NOMO-1 treated with dmso at 0.1 percent for 144 hours (cell line): ENCODE results near the gene PKM.
"Not testable (repeated sequence)": the region's sequence is repeated elsewhere in the genome, so short reads cannot be mapped to it uniquely, and the experiment has no call there.

ENCODE experiments used
- DNase-seq: peaks from one replicate; lab custom pipeline; 2025; ENCODE audit not compliant: unreplicated experiment; lab: John Stamatoyannopoulos, UW

The PKM gene

GRCh38 chr15:72231066-72231832 is at the start of gene PKM:
Gene PKM, minus strand, starts transcription at chr15:72231190. Its CDS starts 12,093 bp downstream, at chr15:72219097.
- peak; percentile 92 for DNase-seq

- no peak for DNase-seq
Measured at GRCh38 chr15:72280751-72281150, 49.8 kb upstream of the PKM start.

- DNase-seq: no peak
Measured at GRCh38 chr15:72278737-72279136, 47.7 kb upstream of the PKM start.

GRCh38 chr15:72276326-72276700 is 45.3 kb upstream of the PKM start:
- DNase-seq: no peak

DNA sequence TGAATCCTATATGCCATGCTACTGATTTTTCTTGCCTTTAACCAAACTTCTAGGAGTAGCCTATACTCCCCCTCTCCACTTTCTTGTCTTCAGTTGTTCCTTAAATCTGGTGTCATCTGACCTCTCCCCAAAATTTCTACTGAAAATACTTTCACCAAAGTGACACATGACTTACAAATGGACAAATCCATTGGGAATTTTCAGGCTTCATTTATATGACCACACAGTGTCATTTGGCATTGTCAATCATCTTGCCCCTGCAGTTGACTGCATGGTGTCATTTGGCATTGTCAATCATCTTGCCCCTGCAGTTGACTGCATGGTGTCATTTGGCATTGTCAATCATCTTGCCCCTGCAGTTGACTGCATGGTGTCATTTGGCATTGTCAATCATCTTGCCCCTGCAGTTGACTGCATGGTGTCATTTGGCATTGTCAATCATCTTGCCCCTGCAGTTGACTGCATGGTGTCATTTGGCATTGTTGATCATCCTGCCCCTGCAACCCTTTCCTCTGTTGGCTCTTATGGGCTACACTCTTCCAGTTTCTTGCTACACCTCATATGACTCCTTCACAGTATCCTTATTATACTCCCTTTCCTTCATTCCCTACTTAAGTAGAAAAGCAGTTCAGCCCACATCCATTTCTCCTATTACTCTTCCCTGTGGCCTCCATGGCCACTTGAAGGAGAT is 44.8 kb upstream of the PKM start:
- not testable (repeated sequence) for DNase-seq

GRCh38 chr15:72272997-72273352 is 42.0 kb upstream of the PKM start:
- DNase-seq: no peak

- DNase-seq: peak; percentile 99
Measured at GRCh38 chr15:72272213-72272996, 41.4 kb upstream of the PKM start, which contains the start of gene PARP6. Gene PARP6, minus strand, starts transcription at chr15:72272554. Its CDS starts 5,077 bp downstream, at chr15:72267477.

GRCh38 chr15:72271895-72272212 is 40.9 kb upstream of the PKM start:
- no peak for DNase-seq

- no peak for DNase-seq
Measured at GRCh38 chr15:72271221-72271620, 40.2 kb upstream of the PKM start.

GRCh38 chr15:72269739-72270138 is 38.7 kb upstream of the PKM start:
- no peak for DNase-seq

- no peak for DNase-seq
Measured at GRCh38 chr15:72265031-72265430, 34.0 kb upstream of the PKM start.

DNA sequence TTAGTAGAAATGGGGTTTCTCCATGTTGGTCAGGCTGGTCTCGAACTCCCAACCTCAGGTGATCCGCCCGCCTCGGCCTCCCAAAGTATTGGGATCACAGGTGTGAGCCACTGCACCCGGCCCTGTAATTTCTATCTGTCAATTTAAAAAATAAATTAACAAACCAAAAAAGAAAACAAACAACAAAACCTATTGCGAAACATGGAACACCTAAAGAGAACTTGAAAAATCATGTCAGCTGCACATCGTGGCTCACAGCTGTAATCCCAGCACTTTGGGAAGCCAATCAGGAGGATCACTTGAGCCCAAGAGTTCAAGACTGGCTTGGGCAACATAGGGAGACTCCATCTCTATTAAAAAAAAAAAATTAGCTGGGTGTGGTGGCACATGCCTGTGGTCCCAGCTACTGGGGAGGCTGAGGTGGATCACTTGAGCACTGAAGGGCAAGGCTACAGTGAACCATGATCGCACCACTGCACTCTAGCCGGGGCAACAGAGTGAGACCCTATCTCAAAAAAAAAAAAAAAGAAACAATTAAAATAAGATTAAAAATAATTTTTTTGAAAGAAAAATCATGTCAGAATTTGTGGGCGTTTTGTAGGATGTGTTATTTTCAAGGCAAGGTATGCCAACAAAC is 21.8 kb upstream of the PKM start:
- DNase-seq: no peak

GRCh38 chr15:72249142-72249810 is 18.3 kb upstream of the PKM start:
- no peak for DNase-seq

DNA sequence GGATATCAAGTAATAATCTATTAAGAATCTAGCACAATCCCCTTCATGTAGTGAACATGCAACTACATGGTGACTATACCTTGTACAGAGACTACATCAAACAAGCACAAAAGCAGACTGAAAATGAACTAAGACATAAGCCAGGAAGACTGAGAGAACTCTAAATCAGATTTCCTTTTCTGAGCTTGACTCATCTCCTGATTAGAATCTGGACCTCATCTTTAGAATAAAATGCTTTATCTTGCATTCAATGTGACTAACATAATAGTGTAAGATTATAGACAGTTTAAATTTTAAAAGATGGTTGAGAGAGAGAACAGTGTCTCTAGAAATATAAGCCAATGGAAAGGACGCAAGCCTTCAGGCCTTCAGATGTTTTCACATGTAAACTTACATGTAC is 17.5 kb upstream of the PKM start:
- no peak for DNase-seq

DNA sequence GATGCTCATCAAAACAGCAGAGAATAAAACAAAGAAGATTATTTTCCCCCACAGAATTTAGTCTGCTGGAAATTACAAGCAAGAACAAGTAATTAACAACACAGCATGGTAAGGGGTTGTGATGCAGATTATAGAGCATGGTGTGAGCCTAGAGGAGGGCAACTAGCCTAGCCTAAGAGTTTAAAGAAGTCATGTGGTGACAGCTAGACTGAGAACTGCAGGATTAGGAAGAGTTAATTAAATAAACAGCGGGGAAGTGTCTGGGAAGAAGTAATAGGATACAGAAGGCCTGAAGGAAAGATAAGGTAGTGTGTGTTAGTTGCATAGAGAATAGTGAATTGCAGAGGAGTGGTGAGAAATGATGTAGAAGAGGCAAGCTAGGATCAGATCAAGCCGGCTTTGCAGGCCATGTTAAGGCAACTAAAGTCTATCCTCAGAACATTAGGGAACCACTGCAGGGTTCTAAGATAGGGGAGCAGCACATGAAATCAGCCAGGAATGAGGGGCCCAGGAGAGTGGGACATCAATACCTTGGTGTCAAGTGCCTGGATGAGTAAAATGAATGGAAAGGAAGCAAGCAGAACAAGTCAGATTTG is 11.9 kb upstream of the PKM start:
- DNase-seq: no peak

DNA sequence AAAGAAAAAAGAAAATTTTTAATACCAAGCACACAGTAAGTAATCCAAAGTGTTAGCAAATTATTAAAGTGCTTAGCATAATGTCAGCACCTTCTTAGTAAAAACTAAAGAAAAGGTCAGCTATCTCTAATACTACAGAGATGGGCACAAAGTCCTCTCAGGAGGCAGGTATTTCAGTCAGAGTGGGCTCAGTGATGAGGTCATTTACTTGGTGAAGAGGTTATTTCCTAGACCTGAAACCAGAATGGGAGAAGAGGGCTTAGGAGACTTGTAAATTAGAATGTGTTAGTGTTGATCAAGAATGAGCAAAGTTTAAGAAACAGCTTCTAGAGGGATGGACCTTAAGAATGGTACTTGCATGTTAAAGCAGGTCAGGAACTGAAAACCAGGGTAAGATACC is 8.7 kb upstream of the PKM start:
- DNase-seq: no peak

DNA sequence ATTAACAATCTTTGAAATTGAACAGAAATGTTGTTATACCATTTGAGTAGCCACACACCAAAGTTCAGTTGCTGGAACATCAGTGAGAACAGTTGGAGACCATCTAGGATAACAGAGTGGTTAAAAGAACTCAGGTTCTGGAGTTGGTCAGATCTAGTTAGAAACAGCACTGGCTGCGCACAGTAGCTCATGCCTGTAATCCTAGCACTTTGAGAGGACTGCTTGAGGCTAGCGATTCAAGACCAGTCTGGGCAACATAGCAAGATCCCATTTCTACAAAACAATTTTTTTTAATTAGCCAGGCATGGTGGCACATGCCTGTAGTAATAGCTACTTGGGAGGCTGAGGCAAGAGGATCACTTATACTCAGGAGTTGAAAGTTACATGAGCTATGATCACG is 7.6 kb upstream of the PKM start:
- DNase-seq: no peak

GRCh38 chr15:72237853-72238224 is 6.8 kb upstream of the PKM start:
- DNase-seq: no peak

DNA sequence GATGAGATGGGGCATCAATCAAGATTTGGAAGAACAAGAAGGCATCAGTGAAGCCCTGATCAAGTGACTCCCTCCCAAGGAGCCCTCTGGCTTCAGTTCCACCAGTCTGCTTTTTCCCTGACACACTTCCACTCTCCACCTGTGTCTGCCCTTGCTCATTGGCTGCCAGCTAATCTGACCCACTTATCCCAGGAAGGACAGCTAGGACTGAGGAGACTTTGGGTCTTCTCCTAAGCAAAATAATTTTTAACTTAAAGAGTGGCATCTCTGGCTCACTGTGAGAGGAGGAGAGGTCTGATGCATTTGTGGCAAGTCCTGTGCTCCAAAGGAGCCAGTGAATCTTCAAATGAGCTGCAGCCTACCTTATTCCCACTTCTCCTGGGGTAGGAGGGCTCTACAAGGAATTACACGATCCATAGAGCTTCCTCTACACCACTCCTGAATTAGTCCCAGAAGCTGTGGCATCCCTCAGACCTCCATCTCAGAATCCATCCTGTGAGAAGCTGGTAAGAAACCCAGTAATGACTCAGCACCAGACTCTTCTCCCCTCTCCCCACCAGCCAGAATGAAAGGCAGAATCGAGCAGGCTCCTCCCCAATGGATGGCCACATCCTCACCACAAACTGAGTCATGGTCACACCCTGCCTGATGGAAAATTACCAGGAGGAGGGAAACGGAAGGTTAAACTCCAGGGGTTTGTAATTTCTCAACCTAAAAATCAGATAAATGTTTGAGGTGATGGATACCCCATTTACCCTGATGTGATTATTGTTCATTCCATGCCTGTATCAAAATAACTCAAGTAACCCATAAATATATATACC is 6.3 kb upstream of the PKM start:
- peak; percentile 89 for DNase-seq
